GM21390 (cell line): ENCODE measurements around the gene CABLES1.

Source experiments
- ATAC-seq: cut with Tn5 transposase; IDR thresholded peaks from one replicate; pipeline ENCODE4 v1.9.1; 2021; ENCODE audit not compliant: unreplicated experiment

The CABLES1 gene

DNA sequence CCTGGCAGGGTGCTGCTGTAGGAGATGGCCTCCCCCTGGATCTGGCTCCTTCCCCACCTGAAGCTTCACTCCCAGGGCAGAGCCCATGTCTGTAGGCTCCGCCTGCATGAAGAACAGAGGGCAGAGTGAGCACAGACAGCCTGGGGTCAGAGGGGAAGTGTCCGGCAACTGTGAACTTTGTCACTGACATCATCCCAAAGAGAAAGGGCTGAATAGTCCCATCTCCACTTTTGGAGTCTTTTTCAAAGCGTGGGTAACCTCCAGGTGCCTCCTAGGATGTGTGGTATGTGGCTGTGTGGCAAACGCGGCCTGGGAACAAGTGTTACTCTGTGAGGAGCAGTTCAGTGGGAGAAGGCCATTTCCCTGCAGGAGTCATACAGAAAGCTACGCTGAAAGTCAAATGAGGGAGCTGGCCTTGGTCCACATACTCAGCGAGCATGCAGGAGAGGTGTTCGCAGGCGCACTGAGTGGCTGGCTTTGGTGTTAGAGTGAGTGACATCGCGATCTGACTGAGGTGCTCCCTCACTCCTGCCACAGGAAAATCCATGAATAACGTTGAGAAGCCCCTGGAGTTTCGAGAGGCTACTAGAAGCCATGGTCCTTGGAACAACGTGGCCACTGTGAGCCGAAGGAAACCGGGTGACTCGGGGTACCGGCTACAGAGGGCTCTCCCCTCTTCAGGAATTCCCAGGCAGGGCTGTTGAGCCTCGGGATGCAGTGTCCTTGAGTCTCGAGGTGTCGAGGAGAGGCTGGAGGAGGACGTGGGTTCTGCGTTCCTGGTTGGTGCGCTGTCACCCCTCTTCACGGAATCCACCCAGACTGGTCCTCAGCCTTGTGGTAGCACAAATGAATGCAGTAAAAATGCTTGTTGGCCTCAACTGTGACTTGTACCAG lies 54.7 kb downstream of the CABLES1 start:
- ATAC-seq: no peak

DNA sequence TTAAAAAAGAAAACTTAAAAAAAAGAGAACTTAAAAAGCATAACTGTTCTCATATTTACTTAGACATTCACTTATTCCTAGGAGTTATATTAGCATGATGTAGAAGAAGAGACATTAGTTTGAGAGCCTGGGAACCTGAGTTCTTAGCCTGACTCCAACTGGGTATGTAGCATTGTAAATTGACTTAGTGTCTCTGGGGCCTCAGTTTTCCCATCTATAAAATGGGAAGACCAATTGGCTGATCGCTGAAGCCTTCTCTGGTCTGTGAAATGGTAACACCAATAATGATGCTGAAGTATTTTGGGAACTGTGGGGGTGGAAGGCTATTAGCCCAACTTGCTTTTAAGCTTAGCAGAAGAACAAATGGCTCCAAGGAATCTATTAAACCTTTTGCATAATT lies 55.9 kb downstream of the CABLES1 start:
- no peak for ATAC-seq

DNA sequence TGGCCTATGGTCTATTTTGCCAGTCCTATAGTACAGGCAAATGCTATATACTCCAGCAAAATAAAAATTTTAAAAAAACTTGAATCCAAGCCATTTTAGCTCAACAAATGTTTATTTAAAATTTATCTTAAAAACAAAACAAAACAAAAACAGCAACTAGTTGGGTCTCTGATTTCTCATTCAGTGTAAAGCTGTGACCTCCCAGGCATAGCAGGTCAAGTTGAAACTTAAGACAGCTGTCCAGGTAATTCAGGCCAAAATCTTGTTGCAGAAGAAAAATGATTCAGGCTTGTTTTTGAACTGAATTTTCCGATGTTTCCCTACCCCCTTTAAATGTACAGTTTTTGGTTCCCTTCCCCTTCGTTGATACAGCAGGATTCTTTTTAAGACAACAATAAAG lies 58.5 kb downstream of the CABLES1 start:
- no peak for ATAC-seq

DNA sequence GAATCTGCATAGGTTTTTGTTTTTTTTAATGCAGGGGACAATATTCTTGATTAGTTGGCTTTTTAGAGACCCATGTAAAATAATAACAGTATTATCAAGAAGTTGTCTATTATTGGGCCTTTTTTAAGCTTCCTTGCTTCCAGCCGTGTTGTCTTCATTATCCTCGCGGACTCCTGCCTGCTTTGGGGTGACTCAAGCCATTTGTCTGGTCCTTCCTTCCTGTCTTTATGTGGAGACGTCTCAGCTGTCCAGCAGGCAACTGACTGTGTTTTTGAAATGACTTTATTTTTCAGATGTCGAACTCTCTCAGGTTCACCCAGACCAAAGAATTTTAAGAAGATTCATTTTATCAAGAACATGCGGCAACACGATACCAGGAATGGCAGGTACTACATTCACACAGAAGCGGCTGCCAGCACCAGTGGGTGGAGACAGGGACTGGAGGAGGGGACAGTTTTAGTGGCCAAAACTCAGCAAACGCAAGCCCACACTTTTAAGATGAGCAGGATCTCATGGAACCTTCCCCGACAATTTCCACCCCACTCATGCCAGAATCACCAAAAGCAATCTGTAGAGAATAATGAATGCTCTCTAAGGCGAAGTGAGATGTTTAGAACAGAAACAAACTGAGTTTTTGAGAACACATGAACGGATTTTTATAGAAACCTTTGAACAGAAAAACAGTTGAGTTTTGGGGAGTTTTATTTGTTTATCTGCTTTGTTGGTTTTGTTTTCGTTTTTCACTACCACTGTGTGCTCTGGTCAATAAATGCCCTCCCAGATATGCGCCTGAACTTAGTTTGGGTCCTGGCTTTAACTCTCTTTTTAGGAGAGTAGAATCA lies 59.1 kb downstream of the CABLES1 start:
- no peak for ATAC-seq

DNA sequence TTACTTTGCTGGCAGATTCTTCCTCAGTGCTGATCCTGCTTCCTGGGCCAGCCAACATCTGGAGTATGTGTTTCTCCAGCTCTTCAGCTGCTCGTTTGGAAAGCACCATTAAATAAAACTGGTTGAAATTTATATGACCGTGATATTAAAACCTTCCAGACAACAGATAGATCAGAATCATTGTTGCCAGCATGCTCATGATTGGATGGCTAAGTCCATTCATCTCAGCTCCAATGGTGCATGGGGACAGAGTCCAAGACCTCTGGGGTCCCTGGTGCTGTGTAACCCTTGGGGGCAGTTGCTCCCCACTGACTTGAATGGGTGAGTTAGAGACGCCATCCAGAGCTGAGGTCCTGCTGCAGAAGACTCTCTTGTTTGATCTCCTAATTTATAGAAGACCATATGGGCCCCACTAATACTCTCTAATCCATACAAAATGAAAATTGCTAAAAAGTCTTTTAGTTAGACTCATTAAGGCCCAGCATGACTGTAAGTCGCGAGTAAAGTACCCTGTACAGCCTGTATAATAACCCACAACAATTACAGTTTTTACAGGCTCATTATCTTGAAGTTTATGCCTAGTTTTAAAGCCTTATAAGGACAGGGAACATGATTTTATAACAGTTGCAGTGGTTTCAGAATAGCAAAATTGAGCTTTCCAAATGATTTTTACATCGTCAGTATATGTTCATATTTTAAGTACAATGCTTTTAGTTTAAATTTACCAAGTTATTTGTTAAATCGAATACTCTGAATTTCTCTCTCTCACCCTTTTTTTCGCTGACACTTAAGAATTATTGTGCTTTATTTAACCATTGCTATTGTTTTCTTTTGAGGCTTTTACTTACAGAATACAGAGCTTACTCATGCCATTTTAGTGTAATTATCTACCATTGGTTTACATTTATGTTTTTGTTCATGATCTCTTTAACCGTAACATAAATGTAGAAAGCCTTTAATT lies 60.0 kb downstream of the CABLES1 start:
- ATAC-seq: no peak

DNA sequence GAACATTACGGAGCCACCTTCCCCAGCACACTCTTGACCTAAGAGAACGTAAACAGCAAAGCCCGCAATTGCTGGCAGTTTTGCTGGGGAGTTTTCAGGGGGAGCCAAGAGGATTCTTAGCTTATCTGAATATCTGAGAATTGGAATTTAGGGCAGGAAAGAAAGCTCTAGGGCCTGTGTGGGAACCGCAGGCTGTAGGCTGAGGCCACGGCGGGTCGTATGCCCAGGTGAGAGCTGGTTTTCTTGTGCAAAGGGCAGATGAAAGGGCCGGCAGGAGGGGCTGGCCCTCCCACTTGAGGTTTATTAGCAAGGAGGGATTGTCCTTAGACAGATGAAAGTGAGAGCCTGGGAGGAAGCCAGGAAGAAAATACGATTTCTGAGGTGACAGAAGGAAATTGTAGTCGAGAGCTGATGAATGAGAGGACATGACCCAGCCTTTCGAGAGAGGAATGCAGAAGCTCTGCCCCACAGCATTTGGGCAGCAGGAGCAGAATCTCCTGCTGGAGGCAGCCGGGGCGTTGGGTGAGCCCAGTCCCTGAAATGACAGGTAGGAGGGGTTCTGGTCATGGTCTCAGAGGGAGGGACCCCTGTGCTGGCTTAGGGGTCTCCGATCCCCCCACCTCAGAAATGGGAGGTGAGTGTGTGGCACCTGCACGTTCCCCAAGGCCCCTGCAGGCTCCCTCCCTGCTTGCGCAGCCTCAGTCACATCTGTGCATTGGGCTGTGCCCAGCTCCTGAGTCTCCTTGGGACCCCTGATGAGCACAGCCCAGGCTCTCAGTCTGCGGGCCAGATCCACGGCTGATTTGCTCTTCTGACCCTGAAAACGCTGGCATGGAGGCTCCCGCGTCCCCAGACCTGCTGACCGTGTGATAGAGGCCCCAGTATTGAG lies 61.1 kb downstream of the CABLES1 start:
- no peak for ATAC-seq

DNA sequence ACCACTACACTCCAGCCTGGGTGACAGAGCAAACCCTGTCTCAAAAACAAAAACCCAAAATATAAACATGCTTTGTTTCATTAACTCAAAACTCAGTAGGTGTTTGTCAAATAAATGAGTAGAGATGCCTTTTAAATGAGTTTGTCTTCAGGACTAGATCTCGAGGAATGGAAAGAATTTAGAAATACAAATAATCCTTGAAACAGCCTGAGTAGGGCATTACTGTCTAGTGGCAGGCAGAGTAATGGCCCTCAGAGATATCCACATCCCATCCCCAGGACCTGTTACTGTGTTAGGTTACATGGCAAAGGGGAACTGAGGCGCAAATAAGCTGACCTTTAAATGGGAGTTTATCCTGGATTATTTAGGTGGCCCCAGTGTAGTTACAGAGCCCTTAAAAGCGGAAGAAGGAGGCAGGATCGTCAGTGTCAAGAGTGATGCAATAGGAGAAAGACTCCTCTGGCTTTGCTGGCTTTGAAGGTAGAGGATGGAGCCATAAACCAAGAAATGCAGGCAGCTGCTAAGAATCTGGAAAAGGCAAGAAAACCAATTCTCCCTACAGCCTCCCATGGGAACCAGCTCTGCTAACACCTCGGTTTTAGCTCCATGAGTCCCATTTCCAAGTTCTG lies 63.0 kb downstream of the CABLES1 start:
- ATAC-seq: no peak

DNA sequence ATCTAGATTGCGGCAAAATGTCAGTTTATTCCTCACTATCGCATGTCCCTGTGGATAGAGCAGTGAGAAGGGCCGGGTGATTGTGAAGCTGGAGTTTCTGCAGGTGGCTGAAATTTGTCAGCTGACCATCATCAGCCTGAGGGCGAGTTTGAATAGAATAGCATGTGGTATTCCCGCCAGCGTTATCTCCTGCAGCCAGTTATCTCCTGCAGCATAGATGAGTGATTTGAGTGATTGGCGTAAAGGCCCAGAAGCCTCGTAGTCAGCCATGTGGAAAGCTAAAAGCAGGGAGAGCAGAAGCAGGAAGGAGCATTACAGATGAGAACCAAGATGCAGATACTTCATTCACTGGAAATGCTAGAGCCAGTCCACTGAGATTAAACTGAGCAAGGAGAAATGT lies 65.5 kb downstream of the CABLES1 start:
- no peak for ATAC-seq

DNA sequence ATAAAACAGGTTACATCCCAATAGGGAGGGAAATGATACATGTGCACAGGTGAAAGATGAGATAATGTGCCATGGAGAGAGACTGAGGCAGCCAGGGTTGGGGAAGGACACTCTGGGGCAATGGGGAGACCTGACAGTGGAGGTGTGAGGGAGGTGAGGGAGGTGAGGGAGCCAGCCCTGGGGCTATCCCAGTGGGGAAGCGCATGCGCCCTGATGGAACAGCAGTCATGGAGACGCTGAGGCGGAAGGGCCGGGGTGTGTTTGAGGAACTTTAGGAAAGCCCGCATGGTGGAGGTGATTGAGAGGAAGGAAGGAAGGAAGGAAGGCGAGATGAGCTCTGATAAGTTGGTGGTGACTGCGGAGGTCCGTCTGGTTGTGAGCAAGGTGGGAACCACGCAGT lies 66.5 kb downstream of the CABLES1 start:
- ATAC-seq: no peak

DNA sequence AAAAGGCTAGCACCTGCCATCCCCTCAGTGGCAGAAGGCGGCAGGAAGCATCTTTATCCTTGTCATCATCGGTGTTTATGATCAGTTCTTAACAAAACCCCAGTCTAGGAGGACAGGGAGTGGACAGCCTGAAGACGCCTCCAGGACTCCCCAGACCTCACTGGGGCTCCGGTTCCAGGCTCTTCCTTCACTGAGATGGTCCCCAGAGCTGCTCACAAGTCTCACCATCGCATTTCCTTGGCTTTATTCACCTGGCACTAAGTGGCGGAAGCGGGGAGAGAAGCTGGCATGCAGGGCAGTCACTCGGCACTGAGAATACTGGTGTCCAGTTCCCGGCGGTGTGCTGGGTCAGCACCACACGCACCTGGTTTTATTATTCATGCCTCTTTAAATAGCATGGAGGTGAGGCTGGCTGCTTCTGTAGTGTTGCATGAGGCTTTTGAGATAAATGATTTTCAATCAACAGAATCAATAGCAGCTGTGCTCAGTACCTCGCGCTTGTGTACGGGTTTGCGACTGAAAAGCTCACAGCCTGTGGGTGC lies 68.7 kb downstream of the CABLES1 start:
- ATAC-seq: no peak

DNA sequence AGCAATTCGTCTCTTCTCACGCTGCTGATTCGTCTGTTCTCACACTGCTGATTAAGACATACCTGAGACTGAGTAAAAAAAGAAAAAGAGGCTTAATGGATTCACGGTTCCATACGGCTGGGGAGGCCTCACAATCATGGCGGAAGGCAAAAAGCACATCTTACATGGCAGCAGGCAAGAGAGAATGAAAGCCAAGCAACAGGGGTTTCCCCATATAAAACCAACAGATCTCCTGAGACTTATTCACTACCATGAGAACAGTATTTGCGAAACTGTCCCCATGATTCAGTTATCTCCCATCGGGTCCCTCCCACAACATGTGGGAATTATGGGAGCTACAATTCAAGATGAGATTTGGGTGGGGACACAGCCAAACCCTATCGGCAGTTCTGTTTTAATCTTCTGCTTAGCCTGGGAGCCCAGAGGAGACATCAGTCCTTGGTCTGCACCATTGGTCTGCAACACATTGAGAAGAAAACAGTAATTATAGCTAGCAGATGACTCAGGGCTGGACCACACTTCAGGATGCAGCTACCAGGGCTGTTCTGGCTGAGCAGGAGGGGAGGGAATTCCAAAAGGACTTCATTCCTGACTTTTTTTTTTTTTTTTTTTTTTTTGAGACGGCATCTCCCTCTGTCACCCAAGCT lies 69.4 kb downstream of the CABLES1 start:
- no peak for ATAC-seq

DNA sequence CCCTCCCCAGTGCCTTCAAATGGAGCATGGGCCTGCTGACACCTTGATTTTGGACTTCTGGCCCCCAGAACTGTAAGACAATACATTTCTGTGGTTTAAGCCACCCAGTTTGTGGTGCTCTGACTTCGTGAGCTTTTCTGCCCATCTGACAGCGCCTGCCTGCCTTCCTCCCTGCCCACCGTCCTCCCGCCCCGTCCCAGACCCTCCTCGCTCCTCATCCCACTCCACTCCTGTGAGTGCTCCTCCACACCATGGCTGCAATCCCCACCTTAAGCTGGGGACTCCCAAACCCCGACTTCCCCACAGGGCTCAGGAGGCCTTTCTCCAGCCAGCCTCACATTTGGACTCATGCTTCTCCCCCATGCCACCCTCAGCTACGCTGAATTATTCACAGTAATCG lies 70.7 kb downstream of the CABLES1 start:
- no peak for ATAC-seq

DNA sequence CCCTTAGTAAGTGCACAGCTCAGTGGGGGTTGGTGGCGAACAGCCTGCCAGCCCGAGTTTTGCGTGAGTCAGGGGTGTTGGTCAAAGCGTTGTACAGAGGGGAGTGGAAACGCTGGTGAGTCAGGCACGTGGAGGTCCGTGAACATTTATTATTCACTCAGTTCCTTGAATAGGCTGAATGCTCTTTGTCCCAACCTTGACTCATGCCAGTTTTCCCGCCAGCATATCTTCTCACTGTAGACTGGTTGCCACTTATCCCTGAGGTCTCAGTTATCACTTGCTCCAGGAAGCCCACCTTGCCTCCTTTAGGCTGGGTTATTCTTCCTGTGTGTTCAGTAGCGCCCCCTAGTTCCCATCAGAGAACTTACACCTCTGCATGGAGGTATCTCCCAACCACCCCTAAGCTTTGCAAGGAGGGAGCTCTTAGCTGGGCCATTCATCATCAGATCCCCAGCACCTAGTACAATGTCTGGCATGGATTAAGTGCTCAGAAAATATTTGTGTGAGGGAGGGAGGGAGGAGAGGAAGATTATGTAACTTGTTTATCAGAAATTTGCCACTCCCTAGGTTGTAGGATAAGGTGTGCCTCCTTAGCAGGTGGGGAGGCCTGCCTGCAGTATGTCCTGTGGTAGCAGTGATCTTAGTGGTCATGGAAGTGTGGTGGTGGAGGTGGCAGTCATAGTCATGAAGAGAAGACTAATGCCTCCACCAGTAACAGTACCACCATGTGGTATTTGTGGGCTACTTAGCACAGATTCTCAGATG lies 72.1 kb downstream of the CABLES1 start:
- no peak for ATAC-seq

DNA sequence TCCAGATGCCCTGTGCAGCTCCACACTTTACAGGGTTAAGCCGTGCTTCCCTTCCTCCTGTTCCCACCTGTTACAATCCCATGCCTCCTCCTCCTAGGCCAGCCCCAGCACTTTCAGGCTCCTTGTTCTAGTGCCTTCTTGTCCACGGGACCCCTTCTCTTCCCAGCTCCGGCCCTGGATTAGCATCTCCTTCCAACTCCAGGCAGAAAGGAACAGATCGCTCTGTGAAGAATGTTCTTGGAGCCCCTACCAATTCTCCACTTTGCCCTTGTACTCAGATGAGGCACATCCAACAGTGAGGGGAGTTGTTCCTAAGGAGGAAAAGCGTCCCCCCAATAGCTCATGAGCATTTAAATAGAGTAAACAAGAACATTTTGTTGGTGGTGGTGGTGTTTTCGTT lies 72.7 kb downstream of the CABLES1 start:
- no peak for ATAC-seq

DNA sequence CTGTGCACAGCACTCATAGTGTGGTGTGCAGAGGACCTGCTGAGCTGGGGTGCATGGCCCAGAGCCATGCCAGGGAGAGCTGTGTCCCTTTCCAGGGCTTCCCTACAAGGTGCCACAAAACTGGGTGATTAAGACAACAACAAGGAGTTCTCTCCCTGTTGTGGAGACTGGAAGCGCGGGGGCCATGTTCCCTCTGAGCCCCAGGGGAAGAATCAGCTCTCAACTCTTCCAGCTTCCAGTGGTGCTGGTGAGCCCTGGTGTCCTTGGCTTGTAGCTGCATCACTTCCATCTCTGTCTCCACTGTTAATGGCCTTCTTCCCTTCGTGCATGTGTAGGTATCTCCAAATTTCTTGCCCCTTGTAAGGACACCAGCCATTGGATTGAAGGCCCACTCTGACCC lies 73.3 kb downstream of the CABLES1 start:
- ATAC-seq: no peak

DNA sequence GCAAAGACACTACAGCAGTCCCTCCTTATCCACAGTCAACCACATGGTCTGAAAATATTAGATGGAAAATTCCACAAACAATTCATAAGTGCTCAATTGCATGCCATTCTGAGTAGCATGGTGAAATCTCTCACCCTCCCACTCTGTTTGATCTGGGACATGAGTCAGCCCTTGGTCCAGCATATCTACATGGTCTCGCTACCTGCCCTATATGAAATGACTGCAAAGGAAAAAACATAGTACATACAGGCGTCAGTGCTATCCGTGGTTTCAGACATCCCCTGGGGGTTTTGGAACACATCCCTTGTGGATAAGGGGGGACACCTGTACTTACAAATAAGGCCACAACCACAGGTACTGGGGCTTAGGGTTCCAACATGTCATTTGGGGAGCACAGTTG lies 73.7 kb downstream of the CABLES1 start:
- ATAC-seq: no peak

DNA sequence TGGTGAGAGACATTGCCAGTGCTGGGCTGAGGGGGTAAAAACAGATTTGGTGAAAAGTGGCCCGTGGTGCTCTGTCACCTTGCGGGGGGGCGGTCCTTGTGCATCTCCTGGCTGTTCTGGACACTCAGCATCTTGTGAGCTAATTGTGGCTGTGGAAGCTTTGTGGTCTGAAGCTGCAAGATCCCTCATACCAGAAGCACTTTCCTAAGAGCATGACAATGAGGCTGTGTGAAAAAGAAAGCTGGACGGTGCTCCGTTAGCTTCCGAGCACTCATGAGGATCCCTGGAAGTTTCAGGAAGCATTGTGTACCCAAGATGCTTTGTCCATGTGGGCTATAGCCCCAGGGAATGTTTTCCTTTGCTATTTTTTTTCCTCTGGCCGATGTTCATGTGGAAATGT lies 74.5 kb downstream of the CABLES1 start:
- no peak for ATAC-seq

DNA sequence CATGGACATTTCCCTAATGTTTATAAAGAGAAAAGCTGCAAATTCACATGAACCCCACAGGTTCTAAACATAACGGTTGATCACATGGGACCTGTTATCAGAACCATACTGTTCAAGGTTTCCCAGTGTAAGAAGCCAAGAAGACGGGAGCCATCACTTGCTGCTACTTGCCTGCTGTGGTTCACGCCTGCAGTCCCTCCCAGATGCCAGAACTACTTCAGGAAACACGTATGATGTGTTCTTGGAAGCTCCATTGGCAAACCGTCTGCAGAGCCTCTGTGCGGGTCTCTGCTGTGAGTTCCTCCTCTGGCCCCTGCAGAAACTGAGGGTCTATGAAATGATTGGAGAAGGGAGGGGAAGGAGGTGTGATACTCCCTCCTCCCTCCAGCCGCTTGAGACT lies 75.2 kb downstream of the CABLES1 start:
- ATAC-seq: no peak
